Fibroblast of skin of back (primary cell): ENCODE data around the gene MGRN1.

Source experiments
- DNase-seq: peaks from one replicate; pipeline ENCODE4 v3.0.0-alpha.2; 2013

Gene MGRN1

GRCh38 chr16:4654011-4654963, 29.7 kb downstream of the MGRN1 start:
- DNase-seq, result no peak

- DNase-seq, result no peak
Measured at GRCh38 chr16:4654964-4655590, 30.5 kb downstream of the MGRN1 start.

- no peak for DNase-seq
Measured at GRCh38 chr16:4655801-4656200, 31.2 kb downstream of the MGRN1 start.

- no peak for DNase-seq
Measured at GRCh38 chr16:4656221-4656620, 31.6 kb downstream of the MGRN1 start.

- DNase-seq, result no peak
Measured at GRCh38 chr16:4656695-4657686, 32.4 kb downstream of the MGRN1 start.

- DNase-seq, result no peak
Measured at GRCh38 chr16:4659363-4660353, 35.0 kb downstream of the MGRN1 start.

- peak; percentile 43 for DNase-seq
Measured at GRCh38 chr16:4660454-4661007, 35.9 kb downstream of the MGRN1 start.

- no peak for DNase-seq
Measured at GRCh38 chr16:4661661-4662060, 37.0 kb downstream of the MGRN1 start.

- no peak for DNase-seq
Measured at GRCh38 chr16:4663465-4663776, 38.8 kb downstream of the MGRN1 start.

GRCh38 chr16:4663777-4664465, 39.3 kb downstream of the MGRN1 start:
- peak; percentile 7 for DNase-seq

- no peak for DNase-seq
Measured at GRCh38 chr16:4664538-4665418, 40.2 kb downstream of the MGRN1 start.

GRCh38 chr16:4666537-4667202, 42.0 kb downstream of the MGRN1 start:
- no peak for DNase-seq

GRCh38 chr16:4667203-4667963, 42.8 kb downstream of the MGRN1 start:
- DNase-seq, result no peak

- no peak for DNase-seq
Measured at GRCh38 chr16:4668313-4668960, 43.8 kb downstream of the MGRN1 start.

GRCh38 chr16:4673387-4674046, 48.9 kb downstream of the MGRN1 start:
- no peak for DNase-seq

- no peak for DNase-seq
Measured at GRCh38 chr16:4674926-4675530, 50.4 kb downstream of the MGRN1 start.
